Astrocyte of the cerebellum (primary cell): Measurements from ENCODE around the gene BCL2A1.
A peak's percentile ranks its signal among the peaks of the same experiment; 100 is the strongest.
"Not testable (repeated sequence)": the region's sequence is repeated elsewhere in the genome, so short reads cannot be mapped to it uniquely, and the experiment has no call there.

Source experiments
- DNase-seq: peaks from one replicate; pipeline ENCODE4 v3.0.0-alpha.2; 2011; ENCODE audit warnings: low read depth
- H3K4me3 ChIP-seq: 2 replicates; pipeline ENCODE4 v1.5.1; 2011; ENCODE audit warnings: mild to moderate bottlenecking, low read depth, low read length, moderate library complexity
- CTCF ChIP-seq: IDR thresholded peaks from 2 replicates; pipeline ENCODE4 v1.5.1; 2012; ENCODE audit warnings: low read length, low read depth, moderate library complexity, mild to moderate bottlenecking; ENCODE audit errors: missing control alignments
- in situ Hi-C: cut with HindIII; loops from 2 replicates; pipeline ENCODE4 v1.10.0; 2017; ENCODE audit warnings: low sequenced_read_pairs

Gene BCL2A1

DNA sequence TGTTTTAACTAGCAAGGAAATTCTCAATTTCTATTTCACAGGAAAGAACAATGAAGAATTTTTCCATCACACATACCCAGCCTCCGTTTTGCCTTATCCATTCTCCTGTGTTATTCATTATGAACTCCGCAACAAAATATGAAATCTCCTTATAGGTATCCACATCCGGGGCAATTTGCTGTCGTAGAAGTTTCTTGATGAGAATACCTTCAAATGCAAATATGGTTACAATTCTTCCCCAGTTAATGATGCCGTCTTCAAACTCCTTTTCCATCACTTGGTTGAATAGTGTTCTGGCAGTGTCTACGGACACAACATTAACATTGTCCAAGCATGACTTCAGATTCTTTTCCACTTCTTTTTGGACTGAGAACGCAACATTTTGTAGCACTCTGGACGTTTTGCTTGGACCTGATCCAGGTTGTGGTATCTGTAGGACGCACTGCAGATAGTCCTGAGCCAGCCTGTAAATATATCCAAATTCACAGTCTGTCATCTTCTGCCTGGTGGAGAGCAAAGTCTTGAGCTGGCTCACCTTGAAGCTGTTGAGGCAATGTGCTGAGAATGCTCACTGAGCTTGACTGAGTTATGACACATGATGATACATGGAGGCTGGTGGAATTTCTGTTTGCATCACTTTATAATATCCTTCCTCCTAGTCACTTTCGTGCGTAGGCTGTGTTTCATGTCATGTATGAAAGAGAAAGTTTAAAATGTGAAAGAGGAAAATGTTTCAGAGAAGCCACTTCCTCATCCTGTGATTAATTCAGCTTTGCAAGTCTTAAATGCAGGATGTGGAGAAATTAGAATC, at the start of gene BCL2A1:
Gene BCL2A1, minus strand, starts transcription at position 573 of the 811 bp plus-strand sequence. Its CDS starts 77 bp downstream, at position 496.
- peak; percentile 28 for DNase-seq
- in situ Hi-C loops, result no loop called here
- TF ChIP-seq CTCF, result no peak
- no peak within 1 kb of the TSS for H3K4me3 ChIP-seq

GRCh38 chr15:80020731-80021130, 49.7 kb upstream of the BCL2A1 start:
- no peak overlapping the region for H3K4me3 ChIP-seq
- TF ChIP-seq CTCF, result no peak
- DNase-seq, result no peak
- in situ Hi-C loops, result no loop called here

- in situ Hi-C loops, DNase-seq, H3K4me3 ChIP-seq: not testable (repeated sequence)
These were observed 49.2 kb upstream of the BCL2A1 start for GRCh38 chr15:80020149-80020548.

DNA sequence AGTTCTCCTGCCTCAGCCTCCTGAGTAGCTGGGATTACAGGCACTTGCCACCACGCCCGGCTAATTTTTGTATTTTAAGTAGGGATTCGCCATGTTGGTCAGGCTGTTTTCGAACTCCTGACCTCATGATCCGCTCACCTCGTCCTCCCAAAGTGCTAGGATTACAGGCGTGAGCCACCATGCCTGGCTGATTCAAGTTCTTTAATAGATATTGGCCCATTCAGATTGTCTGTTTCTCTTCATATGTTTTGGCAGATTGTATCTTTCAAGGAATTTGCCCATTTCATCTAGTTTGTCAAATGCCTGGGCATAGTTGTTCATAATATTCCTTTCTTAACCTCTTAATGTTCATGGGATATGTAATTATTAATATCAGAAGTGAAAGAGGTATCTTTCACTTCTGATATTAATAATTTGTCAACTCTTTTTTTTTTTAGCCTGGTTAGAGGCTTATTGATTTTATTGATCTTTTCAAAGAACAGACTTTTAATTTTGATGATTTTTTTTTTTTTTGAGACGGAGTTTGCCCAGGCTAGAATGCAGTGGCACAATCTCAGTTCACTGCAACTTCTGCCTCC, 48.3 kb upstream of the BCL2A1 start:
- in situ Hi-C loops, result no loop called here
- no peak overlapping the region for H3K4me3 ChIP-seq
- DNase-seq, result no peak
- TF ChIP-seq CTCF, result no peak

- H3K4me3 ChIP-seq, in situ Hi-C loops, DNase-seq: not testable (repeated sequence)
These were observed 46.1 kb upstream of the BCL2A1 start for GRCh38 chr15:80017139-80017538.

DNA sequence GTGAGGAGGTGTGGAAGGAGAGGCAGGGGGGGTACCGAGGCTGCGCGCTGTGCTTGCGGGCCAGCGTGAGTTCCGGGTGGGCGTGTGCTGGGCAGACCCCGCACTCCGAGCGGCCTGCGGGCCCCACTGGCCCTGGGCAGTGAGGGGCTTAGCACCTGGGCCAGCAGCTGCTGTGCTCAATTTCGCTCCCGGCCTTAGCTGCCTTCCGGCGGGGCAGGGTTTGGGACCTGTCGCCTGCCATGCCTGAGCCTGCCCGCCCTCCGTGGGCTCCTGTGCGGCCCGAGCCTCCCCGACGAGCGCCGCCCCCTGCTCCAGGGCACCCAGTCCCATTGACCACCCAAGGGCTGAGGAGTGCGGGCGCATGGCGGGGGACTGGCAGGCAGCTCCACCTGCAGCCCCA, 45.5 kb upstream of the BCL2A1 start:
- DNase-seq, H3K4me3 ChIP-seq, in situ Hi-C loops: not testable (repeated sequence)

DNA sequence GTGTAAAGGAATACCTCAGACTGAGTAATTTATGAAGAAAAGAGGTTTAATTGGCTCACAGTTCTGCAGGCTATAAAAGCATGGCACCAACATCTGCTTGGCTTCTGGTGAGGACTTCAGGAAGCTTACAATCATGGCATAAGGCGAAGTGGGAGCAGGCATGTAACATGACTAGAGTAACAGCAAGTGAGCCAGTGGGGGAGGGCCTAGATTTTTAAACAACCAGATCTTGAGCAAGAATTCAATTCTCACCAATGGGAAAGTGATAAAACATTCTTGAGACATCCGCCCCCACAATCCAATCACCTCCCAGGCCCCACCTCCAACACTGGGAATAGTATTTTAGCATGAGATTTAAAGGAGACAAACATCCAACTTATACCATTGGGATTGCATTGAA, 44.2 kb upstream of the BCL2A1 start:
- no peak for TF ChIP-seq CTCF
- DNase-seq, result no peak
- in situ Hi-C loops, result no loop called here
- H3K4me3 ChIP-seq, result no peak overlapping the region

DNA sequence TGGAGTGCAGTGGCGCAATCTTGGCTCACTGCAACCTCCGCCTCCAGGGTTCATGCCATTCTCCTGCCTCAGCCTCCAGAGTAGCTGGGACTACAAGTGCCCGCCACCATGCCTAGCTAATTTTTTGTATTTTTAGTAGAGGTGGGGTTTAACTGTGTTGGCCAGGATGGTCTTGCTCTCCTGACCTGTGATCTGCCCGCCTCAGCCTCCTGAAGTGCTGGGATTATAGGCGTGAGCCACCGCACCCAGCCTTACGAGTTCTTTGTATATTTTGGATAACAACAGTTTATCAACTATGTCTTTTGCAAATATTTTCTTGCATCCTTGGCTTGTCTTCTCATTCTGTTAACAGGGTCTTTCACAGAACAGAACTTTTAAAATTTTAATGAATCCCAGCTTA, 43.2 kb upstream of the BCL2A1 start:
- in situ Hi-C loops, H3K4me3 ChIP-seq, DNase-seq: not testable (repeated sequence)
